ENCODE data around the gene CD2AP. TPM values are rescaled to one million over a fixed set of nuclear protein-coding genes. Genes with fewer than 3 reads are reported as not detected.

Gene CD2AP
- total RNA-seq, 1 experiment from 2014 or later = 43.8 TPM

GRCh38 chr6:47633141-47633540 lies 155.6 kb downstream of the CD2AP start:
- Histone ChIP-seq H3K9ac (ENCODE audit: low read length) (no peak overlapping the region), H3K9me2 (ENCODE audit: insufficient read depth) (no peaks in the 10 kb centered on the region), H3K4me1 (ENCODE audit: control insufficient read depth in 1 of 2, insufficient read depth in 2 of 2, low read length in 2 of 2) (no peaks in the 10 kb centered on the region), H3K36me3 (ENCODE audit: control insufficient read depth in 1 of 2, insufficient read depth in 2 of 2, low read length in 2 of 2) (no peaks in the 10 kb centered on the region), H3K79me2 (ENCODE audit: insufficient read depth, low read length) (no peaks in the 10 kb centered on the region), H3K27ac (ENCODE audit: low read depth, low read length) (no peak overlapping the region), H2AFZ (ENCODE audit: low read depth, low read length, poor library complexity, severe bottlenecking) (no peak overlapping the region), H3K4me2 (ENCODE audit: low read length) (no peak overlapping the region), H3K9me3 (ENCODE audit: control insufficient read depth in 1 of 2, insufficient read depth in 1 of 2, low read depth in 1 of 2, low read length in 2 of 2) (no peaks in the 10 kb centered on the region), H4K20me1 (ENCODE audit: insufficient read depth) (no peaks in the 10 kb centered on the region), H3K4me3 (replicated peaks in 1 of 2; ENCODE audit: low read depth in 1 of 2, low read length in 2 of 2) (no peak overlapping the region), H3K27me3 (ENCODE audit: insufficient read depth, low read length) (no peaks in the 10 kb centered on the region)
- TF ChIP-seq JUND (IDR thresholded peaks at IDR 0.05) = no peak
- peak; percentile 66 for TF ChIP-seq RAD21 (IDR thresholded peaks at IDR 0.05; ENCODE audit: low read depth)
- peak in 1 of 3 experiments; percentile 24; a peak in 1 of 6 replicates for TF ChIP-seq CTCF (IDR thresholded peaks at IDR 0.05 in 2 of 3, conservative IDR thresholded peaks at IDR 0.05 in 1 of 3; ENCODE audit: borderline replicate concordance in 1 of 3, insufficient read depth in 1 of 3, low read depth in 2 of 3, low read length in 2 of 3)
- ChIA-PET POLR2A (no interaction called here), CTCF (interaction anchor here (1.7 to 3.9 kb wide), 2 partner anchors 101 to 148 kb away, joined by 9 to 70 read pairs; no protein-coding TSS in a partner anchor), RAD21 (ENCODE audit: low non-redundant PET in 1 of 2, low total read pairs in 2 of 2, uncharacterized antibody in 2 of 2, unreplicated experiment in 2 of 2) (no interaction called here)
- 0 out of 2 replicates have a peak, but pooled peaks have one; percentile 43 for ATAC-seq
- no peak for DNase-seq (ENCODE audit: low read depth, low spot score)
- intact Hi-C loops (cut with micrococcal nuclease) = loop anchor here (5.0 kb wide), 2 partner anchors 221 to 1789 kb away; no protein-coding TSS in a partner anchor
- no TSS peak for BruUV-seq (replicated peaks)

GRCh38 chr6:47634210-47635047 lies 156.8 kb downstream of the CD2AP start:
- no peaks in the 10 kb centered on the region for H4K20me1 ChIP-seq (ENCODE audit: insufficient read depth)
- no peak for DNase-seq (ENCODE audit: low read depth, low spot score)
- RAD21 ChIA-PET (ENCODE audit: low non-redundant PET in 1 of 2, low total read pairs in 2 of 2, uncharacterized antibody in 2 of 2, unreplicated experiment in 2 of 2) = no interaction called here
- H3K9me2 ChIP-seq (ENCODE audit: insufficient read depth) = no peaks in the 10 kb centered on the region
- H3K9ac ChIP-seq (ENCODE audit: low read length) = no peak overlapping the region
- CTCF ChIA-PET = interaction anchor here (0.7 to 1.7 kb wide), 2 partner anchors 100 to 147 kb away, joined by 3 to 9 read pairs; no protein-coding TSS in a partner anchor
- no peaks in the 10 kb centered on the region for H3K9me3 ChIP-seq (ENCODE audit: control insufficient read depth in 1 of 2, insufficient read depth in 1 of 2, low read depth in 1 of 2, low read length in 2 of 2)
- no peaks in the 10 kb centered on the region for H3K4me1 ChIP-seq (ENCODE audit: control insufficient read depth in 1 of 2, insufficient read depth in 2 of 2, low read length in 2 of 2)
- POLR2A ChIA-PET = no interaction called here
- no peaks in the 10 kb centered on the region for H3K36me3 ChIP-seq (ENCODE audit: control insufficient read depth in 1 of 2, insufficient read depth in 2 of 2, low read length in 2 of 2)
- H2AFZ ChIP-seq (ENCODE audit: low read depth, low read length, poor library complexity, severe bottlenecking) = no peak overlapping the region
- no peak overlapping the region for H3K4me2 ChIP-seq (ENCODE audit: low read length)
- H3K79me2 ChIP-seq (ENCODE audit: insufficient read depth, low read length) = no peaks in the 10 kb centered on the region
- ATAC-seq = no peak
- intact Hi-C loops (cut with micrococcal nuclease) = loop anchor here (5.0 kb wide), 2 partner anchors 222 to 1788 kb away; no protein-coding TSS in a partner anchor
- H3K27me3 ChIP-seq (ENCODE audit: insufficient read depth, low read length) = no peaks in the 10 kb centered on the region
- H3K4me3 ChIP-seq (replicated peaks in 1 of 2; ENCODE audit: low read depth in 1 of 2, low read length in 2 of 2) = no peak overlapping the region
- BruUV-seq (replicated peaks) = no TSS peak
- no peak overlapping the region for H3K27ac ChIP-seq (ENCODE audit: low read depth, low read length)
- TF ChIP-seq EZH2 (IDR thresholded peaks at IDR 0.05) (no peak), CEBPB (IDR thresholded peaks at IDR 0.05; ENCODE audit: low read depth) (no peak), ATF3 (IDR thresholded peaks at IDR 0.05) (no peak), TCF7L2 (IDR thresholded peaks at IDR 0.05; ENCODE audit: borderline replicate concordance, extremely low read depth, insufficient read depth, insufficient read length) (no peak), EZH2phosphoT487 (IDR thresholded peaks at IDR 0.05; ENCODE audit: borderline replicate concordance) (no peak), POLR2A (IDR thresholded peaks at IDR 0.05; ENCODE audit: borderline replicate concordance, extremely low read depth, insufficient read depth, insufficient read length) (no peak), JUND (IDR thresholded peaks at IDR 0.05) (no peak), YY1 (IDR thresholded peaks at IDR 0.05; ENCODE audit: extremely low read depth, insufficient replicate concordance, low read depth, low read length) (no peak), ZBTB33 (IDR thresholded peaks at IDR 0.05; ENCODE audit: extremely low read depth, insufficient replicate concordance, low read length) (no peak), SP1 (IDR thresholded peaks at IDR 0.05; ENCODE audit: low read depth) (no peak), ELF1 (IDR thresholded peaks at IDR 0.05; ENCODE audit: borderline replicate concordance, low read depth) (no peak), SIN3A (IDR thresholded peaks at IDR 0.05; ENCODE audit: low read depth) (no peak), EGR1 (IDR thresholded peaks at IDR 0.05; ENCODE audit: low read depth) (no peak)
